ENCODE measurements around the gene COL9A3.

COL9A3 gene

DNA sequence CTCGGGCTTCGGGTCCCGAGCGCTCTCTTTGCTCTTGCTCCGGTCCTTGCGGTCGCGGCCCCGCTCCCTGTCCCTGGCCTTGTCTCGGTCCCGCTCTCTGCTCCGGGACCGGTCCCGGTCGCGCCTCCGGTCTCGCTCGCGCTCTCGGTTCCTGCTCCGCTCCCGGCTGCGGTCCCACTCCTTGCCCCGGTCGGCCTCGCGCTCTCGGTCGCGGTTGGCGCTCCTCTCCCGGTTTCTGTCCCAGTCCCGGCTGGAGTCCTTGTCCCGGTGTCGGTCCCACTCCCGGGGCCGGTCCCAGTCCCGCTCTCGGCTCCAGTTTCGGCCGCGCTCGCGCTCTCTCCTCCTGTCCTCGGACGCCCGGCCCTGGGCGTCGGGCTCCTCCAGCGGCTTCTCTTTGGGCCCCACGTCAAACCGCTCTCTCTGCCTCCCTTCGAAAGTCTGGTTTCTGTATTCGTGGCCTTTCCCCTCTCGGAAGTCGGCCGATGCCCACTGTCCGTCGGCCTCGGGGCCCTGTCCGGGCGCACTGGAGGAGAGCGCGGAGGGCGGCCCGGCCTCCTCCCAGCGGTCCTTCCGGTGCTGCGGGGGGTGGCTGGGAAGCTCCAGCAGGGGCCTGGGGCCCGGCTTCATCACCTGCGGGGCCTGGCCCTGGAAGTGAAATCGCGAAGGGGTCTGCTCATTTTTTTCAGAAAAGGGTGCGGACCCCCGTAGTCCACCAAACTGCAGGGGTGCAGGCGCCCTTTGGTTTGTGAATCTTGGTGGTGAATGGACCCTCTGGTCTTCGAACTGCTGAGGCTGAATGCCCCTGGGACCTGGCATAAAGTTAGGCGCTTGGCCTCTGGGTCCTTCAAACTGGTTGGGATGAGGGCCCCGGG, 62.7 kb downstream of the COL9A3 start:
- no peak for DNase-seq (ENCODE audit: low spot score)

DNA sequence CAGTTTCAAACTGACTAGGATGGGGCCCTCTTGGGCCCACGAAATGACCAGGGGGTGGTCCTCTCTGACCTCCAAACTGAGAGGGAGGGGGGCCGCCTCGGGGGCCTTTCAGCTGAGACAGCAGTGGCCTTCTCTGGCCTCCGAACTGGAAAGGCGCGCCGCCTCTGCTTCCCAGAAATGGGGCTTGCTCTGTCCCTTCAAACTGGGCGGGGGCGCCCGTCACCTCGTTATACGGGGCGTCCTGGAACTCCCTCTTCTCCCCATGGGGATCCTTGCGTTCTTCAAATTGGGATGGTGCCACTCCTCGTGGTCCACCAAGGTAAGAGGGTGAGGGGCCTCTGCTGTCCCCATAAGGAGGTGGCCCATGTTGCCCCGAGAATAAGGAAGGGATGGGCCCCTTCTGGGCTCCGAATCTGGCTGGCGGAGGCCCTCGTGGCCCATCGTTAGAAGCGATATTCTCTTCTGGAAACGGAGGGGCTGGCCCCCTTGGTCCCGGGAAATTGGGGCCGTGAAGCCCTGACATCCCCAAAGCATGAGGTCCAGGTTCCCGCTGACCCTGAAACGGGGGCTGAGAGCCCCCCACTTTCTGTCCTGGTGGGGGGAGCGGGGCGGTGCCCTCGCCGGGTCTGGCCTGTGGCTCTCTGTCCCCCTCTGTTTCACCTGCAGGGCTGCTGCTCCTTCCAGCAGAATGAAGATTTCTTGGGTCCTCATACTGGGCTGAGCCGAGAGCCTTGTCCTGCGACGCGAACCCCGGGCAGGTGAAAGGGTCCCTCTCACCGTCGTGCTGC, 63.5 kb downstream of the COL9A3 start:
- no peak for DNase-seq (ENCODE audit: low spot score)

- DNase-seq (ENCODE audit: low spot score): no peak
Observed at GRCh38 chr20:62880935-62881661, 64.2 kb downstream of the COL9A3 start.

GRCh38 chr20:62881662-62882395, 65.0 kb downstream of the COL9A3 start:
- no peak for DNase-seq (ENCODE audit: low spot score)

- DNase-seq (ENCODE audit: low spot score): no peak
Observed at GRCh38 chr20:62882426-62882825, 65.6 kb downstream of the COL9A3 start.

- DNase-seq (ENCODE audit: low spot score): no peak
Observed at GRCh38 chr20:62884556-62884955, 67.7 kb downstream of the COL9A3 start.

DNA sequence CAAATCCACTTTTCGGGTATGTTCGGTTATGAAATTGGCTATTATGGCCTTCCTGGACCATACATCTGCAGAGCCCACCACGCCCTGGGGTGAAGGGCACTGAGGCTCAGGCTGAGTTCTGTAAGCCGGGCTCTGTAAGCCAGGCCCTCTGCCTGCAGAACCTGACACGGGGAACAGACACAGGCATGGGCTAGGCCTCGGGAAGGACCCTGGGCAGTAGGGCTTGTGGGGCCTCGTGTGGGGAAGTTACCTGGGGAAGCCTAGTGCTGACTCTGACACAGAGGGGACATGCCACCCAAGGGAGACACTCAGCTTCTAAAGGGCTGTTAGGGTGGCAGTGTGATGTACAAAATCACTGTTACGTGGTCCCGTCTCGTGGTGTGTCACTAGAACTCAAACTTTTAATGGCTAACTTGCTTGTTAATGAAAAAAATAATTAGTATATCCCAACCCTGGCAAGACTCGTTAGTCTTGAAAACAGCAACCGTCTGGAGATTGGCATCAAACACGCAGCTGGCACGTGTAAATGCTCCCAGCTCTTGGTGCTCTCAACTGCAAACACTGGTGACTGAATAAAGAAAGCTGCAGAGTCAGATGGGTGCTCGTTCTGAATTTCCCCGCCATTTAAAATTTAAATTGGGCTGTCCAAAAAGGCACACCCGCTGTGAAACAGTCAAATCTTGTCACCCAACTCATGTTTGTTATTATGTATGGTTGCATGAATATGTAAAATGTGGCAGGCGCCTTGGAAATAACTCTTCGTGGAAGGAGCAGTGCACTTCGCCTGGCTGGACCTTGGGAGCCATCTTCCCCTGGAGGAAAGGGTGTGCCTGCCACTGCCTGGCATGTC, 68.4 kb downstream of the COL9A3 start:
- DNase-seq (ENCODE audit: low spot score): no peak

DNA sequence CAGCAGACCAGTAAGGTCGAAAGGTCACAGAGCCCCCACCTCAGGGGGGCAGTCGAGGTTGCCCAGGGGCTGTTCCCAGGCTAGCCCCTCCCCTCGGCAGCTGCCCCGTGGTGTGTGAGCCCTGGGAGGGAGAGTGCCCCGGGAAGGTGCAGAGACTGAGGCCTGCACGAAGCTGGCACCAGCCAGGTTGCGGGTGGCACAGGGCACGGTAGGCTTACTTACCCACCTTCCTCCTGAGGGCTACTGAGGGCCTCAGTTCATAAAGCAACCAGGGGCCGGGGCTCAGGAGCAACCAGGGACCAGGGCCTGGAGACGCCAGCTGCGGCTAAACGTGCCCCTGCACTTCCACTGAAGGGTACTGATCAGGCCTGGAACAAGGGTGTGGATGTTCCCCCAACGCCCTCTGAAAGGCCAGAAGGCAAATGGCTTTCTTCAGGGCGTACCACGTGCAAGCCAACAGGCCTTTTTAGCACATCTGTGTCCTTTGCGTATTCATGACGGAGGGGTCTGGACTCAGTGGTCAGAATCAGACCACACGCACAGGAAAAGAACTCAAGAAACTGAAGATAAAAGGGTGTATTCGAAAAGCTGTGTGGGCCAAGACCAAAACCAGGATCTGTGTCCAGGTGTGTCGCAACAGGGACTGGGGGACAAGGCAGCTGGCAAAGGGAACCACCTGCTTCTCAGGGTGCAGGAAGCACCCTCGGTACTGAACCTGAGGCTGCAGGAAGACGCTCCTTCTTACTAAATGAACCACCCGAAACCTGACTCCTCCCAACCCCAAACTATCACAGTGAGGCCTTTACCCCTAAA, 69.3 kb downstream of the COL9A3 start:
- DNase-seq (ENCODE audit: low spot score): no peak

DNA sequence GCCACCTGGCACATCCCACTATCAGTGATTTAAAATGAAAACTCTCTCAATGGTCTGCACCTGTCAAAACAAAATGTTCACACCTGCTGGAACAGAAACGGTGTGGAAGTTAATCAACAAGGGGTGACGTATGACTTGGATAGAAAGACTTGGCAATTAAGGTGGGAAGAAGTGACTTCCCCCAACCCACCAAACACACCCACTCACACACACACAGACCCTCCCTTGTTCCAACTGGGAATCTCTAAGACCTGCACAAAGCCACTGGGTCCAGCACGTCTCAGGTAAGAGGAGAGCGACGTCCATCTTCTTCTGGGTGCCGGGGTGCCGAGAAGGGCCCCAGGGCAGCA, 69.8 kb downstream of the COL9A3 start:
- no peak for DNase-seq (ENCODE audit: low spot score)

GRCh38 chr20:62887152-62887859, 70.5 kb downstream of the COL9A3 start:
- no peak for DNase-seq (ENCODE audit: low spot score)

- DNase-seq (ENCODE audit: low spot score): no peak
Observed at GRCh38 chr20:62887860-62888239, 71.0 kb downstream of the COL9A3 start.

DNA sequence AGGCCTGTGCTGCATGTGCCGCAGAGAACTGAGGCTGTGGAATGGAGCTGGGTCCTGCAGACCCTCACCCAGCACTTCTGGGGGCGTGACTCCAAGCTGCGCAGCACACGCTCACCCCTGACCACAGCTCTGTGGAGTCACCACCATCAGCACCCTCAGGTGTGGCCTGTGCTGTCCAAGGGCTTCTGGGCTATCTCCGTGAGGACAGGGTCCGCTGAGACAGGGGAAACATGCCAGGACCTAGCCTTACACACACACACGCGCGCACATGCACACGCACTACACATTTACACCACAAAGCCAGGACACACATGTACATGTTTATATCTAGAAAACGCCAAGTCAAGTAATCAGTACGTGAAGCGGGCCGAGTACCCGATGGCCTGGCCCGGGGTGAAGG, 71.6 kb downstream of the COL9A3 start:
- DNase-seq (ENCODE audit: low spot score): no peak

GRCh38 chr20:62888910-62889309, 72.1 kb downstream of the COL9A3 start:
- DNase-seq (ENCODE audit: low spot score): no peak

GRCh38 chr20:62889411-62889810, 72.6 kb downstream of the COL9A3 start:
- DNase-seq (ENCODE audit: low spot score): no peak

DNA sequence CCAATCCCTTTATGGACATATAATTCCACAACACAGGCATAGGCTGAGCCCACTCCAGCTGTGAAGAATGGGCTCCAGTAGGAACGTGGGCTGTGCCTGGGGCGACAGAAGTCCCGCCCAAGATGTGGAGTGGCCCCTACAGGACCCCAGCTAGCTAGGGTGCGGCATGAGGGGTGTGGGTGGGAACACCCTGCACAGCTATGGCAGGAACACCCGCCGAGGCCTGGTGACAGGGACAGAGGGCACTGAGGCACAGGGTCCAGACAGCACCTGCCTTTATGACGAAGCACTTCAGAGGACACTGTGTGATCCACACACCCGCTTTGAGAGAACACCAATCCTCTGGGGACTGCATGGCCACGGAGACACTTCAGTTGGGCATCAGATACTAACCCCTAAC, 73.0 kb downstream of the COL9A3 start:
- no peak for DNase-seq (ENCODE audit: low spot score)

- no peak for DNase-seq (ENCODE audit: low spot score)
Observed at GRCh38 chr20:62890444-62890843, 73.6 kb downstream of the COL9A3 start.

All from SK-N-DZ (cell line).